Measurements from ENCODE around the gene JAKMIP1. TPM values are rescaled to one million over a fixed set of nuclear protein-coding genes. Genes with fewer than 3 reads are reported as not detected.

Gene JAKMIP1
- polyA plus RNA-seq, 2 donors = 0.13 to 0.31 TPM

- no peak overlapping the region for H3K4me3 ChIP-seq (ENCODE audit: low read depth in 1 of 2, low read length in 2 of 2)
- 89 to 90% methylated on average over 16 of the region's 16 CpGs for WGBS, 2 donors
- no peak overlapping the region for H3K27ac ChIP-seq (ENCODE audit: low read depth in 2 of 2, low read length in 1 of 2)
- peaks cover 0 to 8% of the 10 kb centered on the region in 2 donors for H3K4me1 ChIP-seq (ENCODE audit: control insufficient read depth in 2 of 2, insufficient read depth in 2 of 2, low read length in 1 of 2)
- H3K27me3 ChIP-seq (ENCODE audit: control insufficient read depth in 1 of 2, insufficient read depth in 2 of 2, low read length in 2 of 2) = no peaks in the 10 kb centered on the region
- H3K9me3 ChIP-seq (ENCODE audit: control insufficient read depth in 2 of 2, insufficient read depth in 1 of 2, low read depth in 1 of 2, low read length in 1 of 2) = no peaks in the 10 kb centered on the region
- H3K36me3 ChIP-seq (ENCODE audit: control insufficient read depth in 2 of 2, insufficient read depth in 2 of 2, low read length in 1 of 2) = no peaks in the 10 kb centered on the region
These were observed 164.6 kb downstream of the JAKMIP1 start for GRCh38 chr4:6035786-6036185.

DNA sequence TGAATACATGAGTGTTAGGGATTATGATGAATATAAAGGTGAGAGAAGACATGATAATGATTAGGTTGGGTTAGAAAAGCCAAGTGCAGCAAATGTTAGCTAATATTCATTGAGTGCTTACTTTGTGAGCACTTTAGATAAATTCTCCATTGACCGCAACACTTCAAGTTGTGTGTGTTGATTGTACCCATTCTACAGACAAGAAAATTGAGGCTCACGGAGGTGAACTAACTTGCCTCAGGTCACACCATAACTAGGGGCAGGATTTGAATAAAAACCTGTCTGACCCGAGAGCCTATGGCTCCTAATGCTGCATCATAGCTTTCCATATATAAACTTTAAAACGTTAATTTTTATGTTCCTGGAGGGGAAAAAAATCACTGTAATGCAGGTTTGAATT, 167.0 kb downstream of the JAKMIP1 start:
- Histone ChIP-seq H3K9me3 (ENCODE audit: control insufficient read depth in 2 of 2, insufficient read depth in 1 of 2, low read depth in 1 of 2, low read length in 1 of 2) (no peaks in the 10 kb centered on the region), H3K27me3 (ENCODE audit: control insufficient read depth in 1 of 2, insufficient read depth in 2 of 2, low read length in 2 of 2) (no peaks in the 10 kb centered on the region), H3K4me1 (ENCODE audit: control insufficient read depth in 2 of 2, insufficient read depth in 2 of 2, low read length in 1 of 2) (peaks cover 0 to 12% of the 10 kb centered on the region in 2 donors), H3K4me3 (ENCODE audit: low read depth in 1 of 2, low read length in 2 of 2) (no peak overlapping the region), H3K27ac (ENCODE audit: low read depth in 2 of 2, low read length in 1 of 2) (no peak overlapping the region), H3K36me3 (ENCODE audit: control insufficient read depth in 2 of 2, insufficient read depth in 2 of 2, low read length in 1 of 2) (no peaks in the 10 kb centered on the region)
- WGBS, 2 donors = 56 to 68% methylated on average over 4 of the region's 4 CpGs

- Histone ChIP-seq H3K4me1 (ENCODE audit: control insufficient read depth in 2 of 2, insufficient read depth in 2 of 2, low read length in 1 of 2) (peaks cover 4 to 15% of the 10 kb centered on the region in 2 donors), H3K36me3 (ENCODE audit: control insufficient read depth in 2 of 2, insufficient read depth in 2 of 2, low read length in 1 of 2) (no peaks in the 10 kb centered on the region), H3K27me3 (ENCODE audit: control insufficient read depth in 1 of 2, insufficient read depth in 2 of 2, low read length in 2 of 2) (no peaks in the 10 kb centered on the region), H3K9me3 (ENCODE audit: control insufficient read depth in 2 of 2, insufficient read depth in 1 of 2, low read depth in 1 of 2, low read length in 1 of 2) (no peaks in the 10 kb centered on the region), H3K27ac (ENCODE audit: low read depth in 2 of 2, low read length in 1 of 2) (peak overlapping the region in 1 of 2 donors; percentile 51), H3K4me3 (ENCODE audit: low read depth in 1 of 2, low read length in 2 of 2) (no peak overlapping the region)
- WGBS, 2 donors = 51 to 55% methylated on average over 11 of the region's 11 CpGs
These were observed 167.8 kb downstream of the JAKMIP1 start for GRCh38 chr4:6032249-6033244.

DNA sequence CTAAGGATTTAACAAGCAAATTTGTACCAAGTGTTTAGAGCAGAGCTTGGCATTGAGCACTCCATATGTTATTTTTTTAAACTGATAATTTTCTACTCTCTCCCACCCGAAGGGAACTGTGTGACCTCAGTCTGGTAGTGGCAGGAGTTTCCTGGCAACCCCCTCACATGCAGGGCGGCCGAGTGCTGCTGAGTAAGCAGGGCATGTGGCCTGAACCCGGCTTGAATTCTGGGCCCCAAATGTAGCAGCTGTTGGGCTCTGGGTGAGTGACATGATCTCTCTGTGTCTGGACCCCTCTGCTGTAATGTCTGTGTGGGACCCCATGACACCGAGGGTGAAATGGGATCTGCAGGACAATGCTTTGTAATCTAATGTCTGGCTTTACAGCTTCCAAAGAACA, 168.5 kb downstream of the JAKMIP1 start:
- Histone ChIP-seq H3K9me3 (ENCODE audit: control insufficient read depth in 2 of 2, insufficient read depth in 1 of 2, low read depth in 1 of 2, low read length in 1 of 2) (no peaks in the 10 kb centered on the region), H3K27ac (ENCODE audit: low read depth in 2 of 2, low read length in 1 of 2) (no peak overlapping the region)
- WGBS, 2 donors = 45 to 57% methylated on average over 5 of the region's 5 CpGs

DNA sequence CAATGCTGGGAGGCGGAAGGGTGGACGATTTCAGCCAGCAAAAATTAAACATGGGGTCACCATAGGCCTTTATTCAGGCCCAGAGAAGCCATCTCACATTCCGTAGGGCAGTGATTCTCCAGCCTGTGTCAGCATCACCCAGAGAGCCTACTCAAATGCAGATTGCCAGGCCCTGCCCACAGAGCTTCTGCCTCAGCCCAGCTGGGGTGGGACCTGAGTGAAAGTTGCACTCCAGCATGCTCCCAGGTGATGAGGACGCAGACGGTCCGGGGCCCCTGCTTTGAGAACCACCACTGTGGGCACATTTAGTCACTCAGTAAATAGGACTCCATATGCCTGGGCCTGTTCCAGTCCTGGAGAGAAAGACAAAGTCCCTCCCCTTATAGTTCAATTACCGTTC, 169.7 kb downstream of the JAKMIP1 start:
- no peak overlapping the region for H3K27ac ChIP-seq (ENCODE audit: low read depth in 2 of 2, low read length in 1 of 2)
- no peaks in the 10 kb centered on the region for H3K36me3 ChIP-seq (ENCODE audit: control insufficient read depth in 2 of 2, insufficient read depth in 2 of 2, low read length in 1 of 2)
- H3K4me3 ChIP-seq (ENCODE audit: low read depth in 1 of 2, low read length in 2 of 2) = no peak overlapping the region
- H3K9me3 ChIP-seq (ENCODE audit: control insufficient read depth in 2 of 2, insufficient read depth in 1 of 2, low read depth in 1 of 2, low read length in 1 of 2) = no peaks in the 10 kb centered on the region
- H3K4me1 ChIP-seq (ENCODE audit: control insufficient read depth in 2 of 2, insufficient read depth in 2 of 2, low read length in 1 of 2) = peaks cover 4 to 18% of the 10 kb centered on the region in 2 donors
- no peaks in the 10 kb centered on the region for H3K27me3 ChIP-seq (ENCODE audit: control insufficient read depth in 1 of 2, insufficient read depth in 2 of 2, low read length in 2 of 2)
- 67 to 70% methylated on average over 7 of the region's 7 CpGs for WGBS, 2 donors

More for the DNA sequence above, 168.5 kb downstream of the JAKMIP1 start:
- H3K4me3 ChIP-seq (ENCODE audit: low read depth in 1 of 2, low read length in 2 of 2) = no peak overlapping the region
- peaks cover 4 to 18% of the 10 kb centered on the region in 2 donors for H3K4me1 ChIP-seq (ENCODE audit: control insufficient read depth in 2 of 2, insufficient read depth in 2 of 2, low read length in 1 of 2)
- H3K36me3 ChIP-seq (ENCODE audit: control insufficient read depth in 2 of 2, insufficient read depth in 2 of 2, low read length in 1 of 2) = no peaks in the 10 kb centered on the region
- no peaks in the 10 kb centered on the region for H3K27me3 ChIP-seq (ENCODE audit: control insufficient read depth in 1 of 2, insufficient read depth in 2 of 2, low read length in 2 of 2)

GRCh38 chr4:6029254-6029653, 171.1 kb downstream of the JAKMIP1 start:
- H3K9me3 ChIP-seq (ENCODE audit: control insufficient read depth in 2 of 2, insufficient read depth in 1 of 2, low read depth in 1 of 2, low read length in 1 of 2) = no peaks in the 10 kb centered on the region
- H3K27me3 ChIP-seq (ENCODE audit: control insufficient read depth in 1 of 2, insufficient read depth in 2 of 2, low read length in 2 of 2) = no peaks in the 10 kb centered on the region
- H3K27ac ChIP-seq (ENCODE audit: low read depth in 2 of 2, low read length in 1 of 2) = no peak overlapping the region
- H3K4me3 ChIP-seq (ENCODE audit: low read depth in 1 of 2, low read length in 2 of 2) = no peak overlapping the region
- 76 to 83% methylated on average over 6 of the region's 6 CpGs for WGBS, 2 donors
- peaks cover 4 to 18% of the 10 kb centered on the region in 2 donors for H3K4me1 ChIP-seq (ENCODE audit: control insufficient read depth in 2 of 2, insufficient read depth in 2 of 2, low read length in 1 of 2)
- no peaks in the 10 kb centered on the region for H3K36me3 ChIP-seq (ENCODE audit: control insufficient read depth in 2 of 2, insufficient read depth in 2 of 2, low read length in 1 of 2)

DNA sequence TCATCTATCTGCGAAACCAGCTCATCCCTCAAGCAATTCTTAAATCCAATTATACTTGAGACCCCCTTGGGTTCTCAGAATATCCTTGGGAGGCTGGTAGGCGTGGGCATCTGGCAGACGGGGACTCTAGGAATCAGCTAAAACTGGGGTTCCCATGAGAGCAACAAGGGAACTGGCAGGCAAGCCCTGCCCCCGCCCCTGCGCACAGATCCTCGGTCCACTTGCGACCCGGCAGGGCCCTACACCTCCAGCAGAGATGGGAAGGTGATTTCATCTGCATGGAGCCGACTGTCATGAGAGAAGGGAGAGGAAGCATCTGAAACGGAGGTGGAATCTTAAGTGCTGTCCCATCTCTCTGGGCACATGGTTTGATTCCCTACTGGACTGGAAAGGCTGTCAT, 172.2 kb downstream of the JAKMIP1 start:
- H3K4me3 ChIP-seq (ENCODE audit: low read depth in 1 of 2, low read length in 2 of 2) = no peak overlapping the region
- H3K36me3 ChIP-seq (ENCODE audit: control insufficient read depth in 2 of 2, insufficient read depth in 2 of 2, low read length in 1 of 2) = no peaks in the 10 kb centered on the region
- 79 to 84% methylated on average over 10 of the region's 10 CpGs for WGBS, 2 donors
- peaks cover 4 to 18% of the 10 kb centered on the region in 2 donors for H3K4me1 ChIP-seq (ENCODE audit: control insufficient read depth in 2 of 2, insufficient read depth in 2 of 2, low read length in 1 of 2)
- H3K27me3 ChIP-seq (ENCODE audit: control insufficient read depth in 1 of 2, insufficient read depth in 2 of 2, low read length in 2 of 2) = no peaks in the 10 kb centered on the region
- H3K27ac ChIP-seq (ENCODE audit: low read depth in 2 of 2, low read length in 1 of 2) = peak overlapping the region; percentile 51 to 93
- no peaks in the 10 kb centered on the region for H3K9me3 ChIP-seq (ENCODE audit: control insufficient read depth in 2 of 2, insufficient read depth in 1 of 2, low read depth in 1 of 2, low read length in 1 of 2)

DNA sequence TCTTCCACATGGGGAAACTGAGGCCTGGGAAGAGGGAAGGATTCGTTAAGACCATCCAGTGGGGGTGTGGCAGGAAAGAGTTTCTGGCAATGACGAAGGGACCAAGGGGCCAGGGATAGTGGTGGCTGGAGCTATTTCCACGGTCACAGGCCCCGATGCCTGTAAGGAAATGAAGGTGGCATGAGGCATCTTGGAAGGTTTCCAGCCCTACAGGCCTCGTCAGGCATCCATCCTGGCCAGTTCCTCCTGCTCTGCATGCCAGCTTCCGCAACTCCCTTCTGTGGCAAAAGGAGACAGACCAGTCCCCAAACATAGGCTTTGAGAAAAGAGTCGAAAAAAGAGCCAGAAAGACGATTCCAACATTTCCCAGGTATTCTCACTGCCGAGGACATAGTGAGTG, 173.0 kb downstream of the JAKMIP1 start:
- H3K27ac ChIP-seq (ENCODE audit: low read depth in 2 of 2, low read length in 1 of 2) = peak overlapping the region; percentile 72 to 93
- no peaks in the 10 kb centered on the region for H3K27me3 ChIP-seq (ENCODE audit: control insufficient read depth in 1 of 2, insufficient read depth in 2 of 2, low read length in 2 of 2)
- H3K4me3 ChIP-seq (ENCODE audit: low read depth in 1 of 2, low read length in 2 of 2) = no peak overlapping the region
- H3K9me3 ChIP-seq (ENCODE audit: control insufficient read depth in 2 of 2, insufficient read depth in 1 of 2, low read depth in 1 of 2, low read length in 1 of 2) = no peaks in the 10 kb centered on the region
- no peaks in the 10 kb centered on the region for H3K36me3 ChIP-seq (ENCODE audit: control insufficient read depth in 2 of 2, insufficient read depth in 2 of 2, low read length in 1 of 2)
- 43 to 46% methylated on average over 9 of the region's 9 CpGs for WGBS, 2 donors
- H3K4me1 ChIP-seq (ENCODE audit: control insufficient read depth in 2 of 2, insufficient read depth in 2 of 2, low read length in 1 of 2) = peaks cover 4 to 12% of the 10 kb centered on the region in 2 donors

DNA sequence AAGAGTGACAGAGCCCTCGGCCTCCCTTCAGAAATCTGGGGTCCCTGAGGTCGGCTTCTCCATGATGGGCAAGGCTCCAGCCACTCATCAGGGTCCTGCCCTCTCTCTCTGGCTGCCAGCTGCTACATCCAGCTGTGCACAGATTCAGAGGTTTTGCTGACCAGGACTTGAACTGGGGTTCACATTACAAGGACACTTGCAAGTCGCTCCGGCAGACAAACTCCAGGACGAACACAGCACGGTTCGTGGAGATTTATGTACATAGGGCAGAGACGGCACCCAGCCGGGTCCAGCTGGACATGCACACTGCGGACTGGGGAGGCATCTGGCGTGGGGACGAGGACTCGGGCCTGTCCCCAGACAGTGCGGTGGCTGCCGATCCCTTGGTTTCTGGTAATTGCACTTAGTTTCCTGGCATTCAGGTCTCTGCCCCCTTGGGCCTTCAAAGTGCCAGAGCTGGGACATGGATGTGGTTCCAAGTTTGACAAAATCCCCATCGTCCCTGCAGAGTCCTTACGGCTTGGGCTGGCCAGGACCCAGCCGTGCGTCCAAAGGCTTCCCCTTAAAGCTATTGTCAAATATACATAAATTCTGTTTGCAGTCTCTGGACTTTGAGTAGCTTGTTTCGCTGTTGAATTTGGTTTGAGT, 175.9 kb downstream of the JAKMIP1 start:
- Histone ChIP-seq H3K4me1 (ENCODE audit: control insufficient read depth in 2 of 2, insufficient read depth in 2 of 2, low read length in 1 of 2) (peaks cover 4 to 7% of the 10 kb centered on the region in 2 donors), H3K4me3 (ENCODE audit: low read depth in 1 of 2, low read length in 2 of 2) (no peak overlapping the region), H3K36me3 (ENCODE audit: control insufficient read depth in 2 of 2, insufficient read depth in 2 of 2, low read length in 1 of 2) (no peaks in the 10 kb centered on the region), H3K9me3 (ENCODE audit: control insufficient read depth in 2 of 2, insufficient read depth in 1 of 2, low read depth in 1 of 2, low read length in 1 of 2) (no peaks in the 10 kb centered on the region), H3K27me3 (ENCODE audit: control insufficient read depth in 1 of 2, insufficient read depth in 2 of 2, low read length in 2 of 2) (no peaks in the 10 kb centered on the region), H3K27ac (ENCODE audit: low read depth in 2 of 2, low read length in 1 of 2) (no peak overlapping the region)
- 77 to 80% methylated on average over 20 of the region's 20 CpGs for WGBS, 2 donors
